Epithelial cell of proximal tubule (primary cell): ENCODE results near the gene FBXO3. TPM values are rescaled to one million over a fixed set of nuclear protein-coding genes. Genes with fewer than 3 reads are reported as not detected.
"Not testable (repeated sequence)": the region's sequence is repeated elsewhere in the genome, so short reads cannot be mapped to it uniquely, and the experiment has no call there.

Source experiments
- DNase-seq: peaks from one replicate; pipeline ENCODE4 v3.0.0-alpha.2; 2011; ENCODE audit warnings: low read depth
- H3K4me3 ChIP-seq: 2 replicates; pipeline ENCODE4 v1.5.1; 2011; ENCODE audit warnings: low read depth, mild to moderate bottlenecking, low read length
- total RNA-seq: library from RNA; depleted of rRNA; stranded (reverse); fragments of >200 nt; gene quantifications from 2 replicates; pipeline ENCODE4 v1.2.3, GENCODE V29; 2015
- TF ChIP-seq, protein P1 (sequence below): conservative IDR thresholded peaks from 2 replicates; pipeline ENCODE4 v1.5.1; 2012; ENCODE audit warnings: low read depth, mild to moderate bottlenecking, low read length

Gene FBXO3
- total RNA-seq, 1 donor from 2014 or later = 20.3 TPM

DNA sequence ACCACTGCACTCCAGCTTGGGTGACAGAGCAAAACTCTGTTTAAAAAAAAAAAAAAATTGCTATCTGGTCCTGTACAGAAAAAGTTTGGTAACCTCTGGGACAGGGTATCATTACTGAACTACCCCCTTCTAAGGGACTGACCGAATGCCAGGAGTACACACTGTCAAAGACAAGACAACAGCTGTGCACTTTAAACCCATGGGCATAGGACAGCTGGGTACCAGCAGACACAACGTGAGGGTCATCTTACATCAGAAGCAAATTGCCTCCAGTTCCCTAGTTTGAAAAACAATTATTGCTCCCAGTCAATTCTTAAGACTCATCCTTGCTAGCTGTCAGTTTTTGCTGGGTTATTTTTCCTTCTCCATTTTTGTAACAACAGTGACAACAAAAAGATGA is 55.9 kb downstream of the FBXO3 start:
- no peak overlapping the region for H3K4me3 ChIP-seq
- no peak for DNase-seq
- TF ChIP-seq, protein P1, sequence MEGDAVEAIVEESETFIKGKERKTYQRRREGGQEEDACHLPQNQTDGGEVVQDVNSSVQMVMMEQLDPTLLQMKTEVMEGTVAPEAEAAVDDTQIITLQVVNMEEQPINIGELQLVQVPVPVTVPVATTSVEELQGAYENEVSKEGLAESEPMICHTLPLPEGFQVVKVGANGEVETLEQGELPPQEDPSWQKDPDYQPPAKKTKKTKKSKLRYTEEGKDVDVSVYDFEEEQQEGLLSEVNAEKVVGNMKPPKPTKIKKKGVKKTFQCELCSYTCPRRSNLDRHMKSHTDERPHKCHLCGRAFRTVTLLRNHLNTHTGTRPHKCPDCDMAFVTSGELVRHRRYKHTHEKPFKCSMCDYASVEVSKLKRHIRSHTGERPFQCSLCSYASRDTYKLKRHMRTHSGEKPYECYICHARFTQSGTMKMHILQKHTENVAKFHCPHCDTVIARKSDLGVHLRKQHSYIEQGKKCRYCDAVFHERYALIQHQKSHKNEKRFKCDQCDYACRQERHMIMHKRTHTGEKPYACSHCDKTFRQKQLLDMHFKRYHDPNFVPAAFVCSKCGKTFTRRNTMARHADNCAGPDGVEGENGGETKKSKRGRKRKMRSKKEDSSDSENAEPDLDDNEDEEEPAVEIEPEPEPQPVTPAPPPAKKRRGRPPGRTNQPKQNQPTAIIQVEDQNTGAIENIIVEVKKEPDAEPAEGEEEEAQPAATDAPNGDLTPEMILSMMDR = no peak

GRCh38 chr11:33716243-33716642 is 58.1 kb downstream of the FBXO3 start:
- TF ChIP-seq, protein P1 = peak; percentile 66
- no peak for DNase-seq
- H3K4me3 ChIP-seq = no peak overlapping the region

DNA sequence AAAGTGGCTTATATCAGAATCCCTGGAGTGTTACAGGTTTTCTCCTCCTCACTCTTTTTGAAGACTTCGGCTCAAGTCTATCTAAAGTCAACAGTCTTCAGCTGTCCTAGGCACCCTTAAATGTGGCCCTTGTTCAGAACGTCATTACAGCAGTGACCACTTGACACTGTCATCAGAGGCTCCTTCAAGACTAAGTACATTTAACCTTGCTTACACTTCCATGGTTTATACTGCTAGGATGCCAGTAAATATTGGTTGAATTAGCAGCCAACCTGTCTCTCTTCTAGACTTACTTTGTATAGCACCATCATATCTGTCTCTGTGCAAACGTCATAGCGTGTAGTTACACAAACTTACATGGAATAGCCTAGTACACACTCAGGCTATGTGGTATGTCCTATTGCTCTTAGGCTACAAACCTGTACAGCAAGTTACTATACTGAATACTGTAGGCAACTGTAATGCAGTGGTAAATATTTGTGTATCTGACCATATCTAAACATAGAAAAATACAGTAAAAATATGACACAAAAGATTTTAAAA is 60.4 kb downstream of the FBXO3 start:
- no peak for DNase-seq
- no peak overlapping the region for H3K4me3 ChIP-seq
- TF ChIP-seq, protein P1 = no peak

DNA sequence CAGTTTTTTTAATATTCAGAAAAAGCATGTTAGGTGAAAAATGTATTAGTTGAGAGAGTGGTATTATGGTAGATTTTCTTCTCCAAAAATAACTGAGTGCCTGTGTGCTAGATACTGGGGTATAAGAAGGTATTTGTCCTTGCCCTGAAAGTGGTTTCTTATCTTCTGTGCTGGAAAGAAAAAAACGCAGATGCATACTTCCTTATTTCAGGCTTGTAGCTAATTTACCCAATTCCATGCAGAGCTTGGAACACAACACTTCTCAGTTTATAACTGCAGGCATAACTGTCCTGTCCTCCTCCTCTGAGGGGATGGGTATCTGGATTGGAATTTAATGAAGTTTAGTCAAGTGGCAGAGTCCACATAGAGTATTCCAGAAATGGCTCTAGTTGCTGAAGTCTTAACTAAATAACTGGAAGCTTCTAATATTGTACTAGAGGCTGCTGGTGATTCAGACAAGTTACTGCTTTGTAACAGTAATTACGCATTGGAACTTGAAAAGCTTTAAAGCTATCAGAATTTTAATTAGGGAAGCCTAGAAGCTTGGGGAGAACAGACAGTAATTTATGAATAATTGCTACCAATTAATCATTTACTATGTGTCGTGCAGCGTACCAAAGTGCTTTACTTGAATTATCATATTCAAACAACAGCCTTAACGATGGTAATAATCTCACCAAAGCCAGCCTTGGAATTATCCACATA is 61.0 kb downstream of the FBXO3 start:
- TF ChIP-seq, protein P1 = no peak

DNA sequence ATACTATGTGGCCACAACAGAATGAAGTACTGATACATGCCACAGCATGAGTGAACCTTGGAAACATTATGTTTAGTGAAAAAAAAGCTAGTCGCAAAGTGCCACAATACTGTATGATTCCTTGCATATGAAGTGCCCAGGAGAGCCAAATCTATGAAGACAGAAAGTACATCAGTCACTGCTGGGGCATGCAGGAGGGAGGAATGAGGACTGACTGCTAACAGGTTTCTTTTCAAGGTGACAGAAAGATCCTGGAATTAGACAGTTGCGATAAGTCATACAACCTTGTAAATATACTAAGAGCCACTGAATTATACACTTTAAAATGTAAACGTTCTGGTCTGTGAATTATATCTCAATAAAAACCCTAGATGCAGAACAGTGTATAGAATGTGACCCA is 61.9 kb downstream of the FBXO3 start:
- H3K4me3 ChIP-seq = no peak overlapping the region
- TF ChIP-seq, protein P1 = no peak
- no peak for DNase-seq

More for the DNA sequence above, 61.0 kb downstream of the FBXO3 start:
- DNase-seq = no peak
- no peak overlapping the region for H3K4me3 ChIP-seq

DNA sequence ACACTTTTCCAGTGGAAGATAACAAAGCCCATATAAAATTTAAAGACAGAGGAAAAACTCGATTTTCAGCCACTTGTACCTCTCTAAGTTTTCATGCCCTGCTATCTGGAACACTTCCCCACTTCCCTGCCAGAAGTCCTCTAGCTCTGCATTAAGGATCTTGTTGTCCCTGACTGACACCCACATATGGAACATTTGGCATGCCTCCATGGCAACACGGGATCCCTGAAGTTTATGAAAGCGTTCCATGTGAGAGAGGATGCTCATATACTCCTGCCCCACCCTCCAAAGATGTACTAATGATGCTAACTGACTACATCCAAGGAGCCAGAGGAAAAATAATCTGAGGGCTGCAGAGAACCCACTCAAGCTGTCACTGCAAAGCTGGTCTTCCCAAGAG is 64.9 kb downstream of the FBXO3 start:
- DNase-seq = no peak
- TF ChIP-seq, protein P1 = no peak
- H3K4me3 ChIP-seq = no peak overlapping the region

- TF ChIP-seq, protein P1 = no peak
- no peak for DNase-seq
- no peak overlapping the region for H3K4me3 ChIP-seq
Observed at GRCh38 chr11:33708985-33709384, 65.3 kb downstream of the FBXO3 start.

- H3K4me3 ChIP-seq, DNase-seq: not testable (repeated sequence)
Observed at GRCh38 chr11:33707831-33708230, 66.5 kb downstream of the FBXO3 start.
